ENCODE data around the gene LBX2.

GRCh38 chr2:74513605-74514367, 14.4 kb upstream of the LBX2 start:
- TF ChIP-seq CTCF (conservative IDR thresholded peaks at IDR 0.05; ENCODE audit: low read depth, low read length) = no peak
- TF ChIP-seq SMC3 (IDR thresholded peaks at IDR 0.05; ENCODE audit: low read depth, low read length) = no peak
- TF ChIP-seq POLR2A (IDR thresholded peaks at IDR 0.05; ENCODE audit: low read depth, low read length) = no peak
- no peak for TF ChIP-seq CEBPB (IDR thresholded peaks at IDR 0.05; ENCODE audit: low read depth, low read length)
- no peak for TF ChIP-seq CHD1 (IDR thresholded peaks at IDR 0.05; ENCODE audit: low read depth, low read length)
- no peak for TF ChIP-seq MAFK (IDR thresholded peaks at IDR 0.05; ENCODE audit: low read depth, low read length)
- TF ChIP-seq BHLHE40 (IDR thresholded peaks at IDR 0.05; ENCODE audit: low read depth, low read length) = no peak
- no peak for TF ChIP-seq RFX5 (IDR thresholded peaks at IDR 0.05; ENCODE audit: low read depth, low read length)
